Measurements from ENCODE around the gene SRSF3. TPM values are rescaled to one million over a fixed set of nuclear protein-coding genes. Genes with fewer than 3 reads are reported as not detected.
A peak's percentile ranks its signal among the peaks of the same experiment; 100 is the strongest.

Gene SRSF3
- 238 and 255 TPM in 2 replicates for total RNA-seq (2014; rRNA removed; shearing (Covaris generic))

DNA sequence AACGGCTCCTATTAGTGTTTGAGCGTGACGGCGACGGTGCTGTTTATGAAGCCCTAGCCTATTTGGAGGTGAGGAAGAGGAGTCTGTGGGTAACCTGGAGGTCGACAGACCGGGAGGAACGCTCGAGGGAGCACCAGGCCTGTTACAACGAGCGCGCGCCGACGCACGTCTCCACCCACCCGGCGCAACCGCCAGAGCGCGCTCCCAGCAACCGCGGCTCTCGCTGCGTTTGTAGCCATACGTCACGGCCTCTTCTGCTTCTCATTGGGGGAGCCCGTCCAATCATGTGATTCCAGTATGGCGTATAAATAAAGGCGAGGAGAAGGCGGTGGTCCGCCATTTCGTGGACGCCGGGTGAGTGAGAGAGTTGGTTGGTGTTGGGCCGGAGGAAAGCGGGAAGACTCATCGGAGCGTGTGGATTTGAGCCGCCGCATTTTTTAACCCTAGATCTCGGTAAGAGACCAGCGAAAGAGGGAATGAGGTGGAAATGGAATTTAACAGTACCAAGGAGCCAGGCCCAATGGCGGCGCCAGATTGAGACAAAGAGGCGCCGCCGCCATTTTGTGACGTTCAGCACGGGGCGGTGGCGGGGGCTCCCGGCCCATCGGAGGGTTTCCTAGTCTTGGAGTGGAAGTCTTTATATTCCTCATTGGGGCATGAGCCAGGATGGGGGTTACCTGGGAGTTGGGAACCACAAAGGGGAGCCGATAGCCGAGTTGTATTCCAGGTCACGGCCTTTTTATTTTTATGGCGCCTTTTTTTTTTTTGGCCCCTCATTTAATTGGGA lies at the start of gene SRSF3:
TSS of gene SRSF3 (plus strand) at position 334 of the 787 bp plus-strand sequence. CDS start 2,401 bp downstream, outside the sequence.
- peak; percentile 94 for DNase-seq (ENCODE audit: low spot score)

DNA sequence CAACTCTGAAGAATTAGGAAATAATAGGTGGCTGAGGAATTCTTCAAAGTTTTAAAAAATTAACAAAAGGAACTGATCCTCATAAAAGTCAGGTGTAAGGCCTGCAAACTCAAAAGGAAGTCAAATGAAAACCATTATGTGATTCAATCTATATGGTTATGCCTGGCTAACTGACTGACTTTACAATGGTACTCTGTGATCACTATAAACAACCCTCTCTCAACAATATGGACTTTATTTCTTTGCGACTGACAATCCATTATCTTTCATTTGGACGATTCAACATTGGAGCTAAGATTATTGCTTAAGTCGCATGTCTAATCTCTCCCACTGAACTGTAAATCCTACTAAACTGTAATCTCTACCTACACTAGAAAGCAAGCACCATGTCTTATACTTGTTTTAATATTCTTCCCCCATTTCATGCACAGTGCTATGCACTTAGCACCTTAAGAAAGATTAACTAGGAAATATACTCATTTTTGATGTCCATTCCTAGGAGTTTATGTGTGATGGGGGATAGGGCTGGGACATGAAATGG lies 48.3 kb upstream of the SRSF3 start:
- DNase-seq (ENCODE audit: low spot score) = no peak

DNA sequence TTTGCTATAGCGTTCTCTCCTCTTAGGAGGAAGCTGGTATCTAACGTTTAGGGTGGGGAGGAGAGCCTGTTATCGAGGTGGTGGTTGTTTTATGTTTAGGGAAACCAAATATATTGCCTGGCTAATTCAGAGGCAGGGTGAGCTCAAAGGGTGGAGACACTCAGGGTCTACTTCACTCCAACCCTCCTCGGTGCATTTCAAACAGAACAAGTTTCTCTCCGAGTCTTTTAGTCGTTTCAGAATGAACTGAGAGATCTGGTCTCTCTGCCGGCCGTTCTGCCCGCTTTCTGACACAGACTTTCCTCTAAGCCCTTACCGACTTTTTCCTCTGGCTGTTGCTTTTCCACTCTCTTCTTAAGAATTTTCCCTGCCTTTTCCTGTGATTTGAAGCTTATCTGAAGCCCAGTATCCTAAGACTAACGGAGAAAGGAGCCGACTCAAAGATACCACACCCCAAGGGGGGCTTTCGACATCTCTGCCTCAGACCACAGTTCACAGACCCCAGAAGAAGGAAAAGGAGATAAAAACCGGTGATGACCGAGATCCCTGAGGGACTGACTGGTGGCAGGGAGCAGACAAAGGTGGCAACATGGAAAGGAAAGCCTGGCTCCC lies 47.7 kb upstream of the SRSF3 start:
- peak; percentile 11 for DNase-seq (ENCODE audit: low spot score)

DNA sequence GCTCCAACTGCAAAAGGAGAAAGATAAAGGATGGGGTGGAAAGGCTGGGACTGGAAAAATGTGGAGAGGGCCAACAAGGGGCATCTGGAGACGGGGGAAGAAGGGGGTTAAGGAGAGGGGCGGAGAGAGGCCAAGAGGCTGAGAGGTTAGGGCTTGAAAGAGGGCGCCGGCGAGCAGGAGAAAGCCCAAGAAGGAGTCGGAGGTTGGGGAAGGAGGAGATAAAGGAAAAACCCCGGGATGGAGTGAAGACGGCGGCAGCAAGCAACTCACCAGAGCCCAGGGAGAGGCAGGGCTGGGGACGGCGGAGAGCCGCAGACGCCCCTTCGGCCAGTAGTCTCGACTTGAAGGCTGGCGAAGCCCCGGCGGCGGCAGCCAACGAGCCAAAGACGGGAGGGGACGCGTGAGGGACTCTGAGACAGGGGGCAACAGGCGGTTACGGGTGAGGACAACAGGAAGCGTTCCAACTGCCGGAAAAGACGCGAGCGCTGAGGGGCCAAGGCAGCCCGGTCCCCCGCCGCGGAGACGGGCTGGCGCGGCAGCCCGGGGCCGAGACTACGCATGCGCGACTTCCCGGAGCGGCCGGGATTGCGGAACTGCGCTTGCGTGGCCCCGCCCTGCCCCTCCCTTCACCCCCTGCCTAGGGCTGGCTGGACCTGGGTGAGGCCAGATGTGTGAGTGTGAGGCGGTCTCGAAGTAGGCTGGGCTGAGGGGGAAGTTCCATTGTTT lies 47.1 kb upstream of the SRSF3 start, which contains the start of gene STK38:
TSS of gene STK38 (minus strand) at position 560 of the 726 bp plus-strand sequence. CDS start 7,277 bp downstream, outside the sequence.
- peak; percentile 81 for DNase-seq (ENCODE audit: low spot score)

DNA sequence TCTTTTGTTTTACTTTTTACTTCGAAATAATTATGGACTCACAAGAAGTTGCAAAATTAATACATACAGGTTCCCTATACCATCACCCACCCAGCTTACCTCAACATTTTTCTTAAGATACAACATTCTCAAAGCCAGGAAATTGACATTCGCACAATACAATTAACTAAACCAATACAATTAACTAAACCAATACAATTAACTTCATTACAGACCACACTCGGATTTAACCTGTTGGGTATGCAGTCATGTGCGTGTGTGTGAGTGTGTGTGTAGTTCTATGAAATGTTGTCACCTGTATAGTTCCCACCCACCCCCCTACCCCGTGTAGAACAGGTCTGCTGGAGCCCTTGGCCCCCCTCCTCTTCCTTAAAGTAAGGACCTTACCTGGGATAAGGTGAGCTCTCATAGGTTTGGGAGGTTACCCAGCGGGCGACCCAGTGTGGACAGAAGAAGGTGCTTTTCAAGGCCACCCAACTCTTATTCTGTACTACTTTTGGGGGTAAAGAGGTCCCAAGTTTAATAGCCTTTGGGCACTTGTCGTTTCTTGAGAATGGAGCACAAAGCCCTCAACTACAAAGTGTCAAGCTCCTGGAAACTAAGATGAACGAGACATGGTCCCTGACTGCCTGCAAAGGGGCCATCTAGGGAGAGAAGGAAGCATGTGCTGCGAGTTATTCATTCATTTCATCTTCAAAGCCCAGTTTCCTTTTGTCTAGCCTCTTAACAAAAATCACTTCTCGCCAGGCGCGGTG lies 46.3 kb upstream of the SRSF3 start:
- DNase-seq (ENCODE audit: low spot score) = no peak

DNA sequence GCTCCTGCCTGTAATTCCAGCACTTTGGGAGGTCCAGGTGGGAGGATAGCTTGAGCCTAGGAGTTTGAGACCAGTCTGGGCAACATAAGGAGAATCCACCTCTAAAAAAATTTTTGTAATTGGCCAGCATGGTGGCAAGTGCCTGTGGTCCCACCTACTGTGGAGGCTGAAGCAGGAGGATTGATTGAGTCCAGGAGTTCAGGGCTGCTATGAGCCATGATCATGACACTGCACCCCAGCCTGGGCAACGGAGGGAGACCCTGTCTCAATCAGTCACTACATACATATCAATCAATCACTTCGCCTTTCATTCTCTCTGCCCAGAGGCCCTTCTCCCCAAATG lies 45.8 kb upstream of the SRSF3 start:
- DNase-seq (ENCODE audit: low spot score) = no peak

DNA sequence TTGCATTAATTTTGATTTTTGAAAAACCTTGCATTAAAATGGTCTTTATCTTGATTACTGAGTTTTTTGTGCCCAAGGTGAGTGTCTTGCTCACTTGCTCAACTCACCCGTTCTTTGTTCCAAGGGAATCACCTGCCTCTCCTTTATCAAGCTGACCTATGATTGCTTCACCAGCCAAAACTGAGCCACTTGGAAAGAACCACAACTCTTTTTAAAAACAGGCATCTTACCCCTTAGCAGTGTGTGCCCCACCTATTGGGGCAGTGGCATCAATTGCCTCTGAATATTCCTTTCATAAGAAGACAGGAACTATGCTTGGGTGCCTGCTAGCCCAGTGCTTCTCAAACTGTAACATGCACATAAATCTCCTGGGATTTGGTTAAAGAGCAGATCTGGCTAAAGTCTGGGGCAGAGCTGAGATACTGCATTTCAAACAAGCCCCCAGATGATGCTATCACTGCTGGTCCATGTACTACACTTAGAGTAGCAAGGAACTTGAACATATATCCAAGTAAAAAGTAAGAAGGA lies 43.6 kb upstream of the SRSF3 start:
- no peak for DNase-seq (ENCODE audit: low spot score)

DNA sequence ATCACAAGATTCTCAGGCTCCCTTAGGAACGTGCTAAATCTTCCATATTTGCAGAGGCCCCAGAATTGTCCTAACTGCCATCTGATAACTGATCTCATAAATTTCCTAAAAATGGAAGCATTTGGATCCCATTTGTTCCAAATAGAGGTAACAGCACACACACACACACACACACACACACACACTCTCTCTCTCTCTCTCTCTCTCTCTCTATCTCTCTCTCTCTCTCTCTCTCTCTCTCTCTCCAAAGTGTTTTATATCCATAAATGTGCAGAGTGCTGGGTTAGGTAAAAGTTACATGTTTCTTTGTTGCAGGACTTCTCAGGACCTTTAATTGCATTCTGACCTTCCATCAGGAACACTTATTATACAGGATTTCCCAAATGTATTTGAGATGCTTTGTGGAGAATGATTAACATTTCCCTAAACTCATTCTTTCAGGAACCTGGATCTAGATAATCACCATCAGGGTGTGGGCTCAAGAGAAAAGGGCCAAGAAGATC lies 38.4 kb upstream of the SRSF3 start:
- no peak for DNase-seq (ENCODE audit: low spot score)

DNA sequence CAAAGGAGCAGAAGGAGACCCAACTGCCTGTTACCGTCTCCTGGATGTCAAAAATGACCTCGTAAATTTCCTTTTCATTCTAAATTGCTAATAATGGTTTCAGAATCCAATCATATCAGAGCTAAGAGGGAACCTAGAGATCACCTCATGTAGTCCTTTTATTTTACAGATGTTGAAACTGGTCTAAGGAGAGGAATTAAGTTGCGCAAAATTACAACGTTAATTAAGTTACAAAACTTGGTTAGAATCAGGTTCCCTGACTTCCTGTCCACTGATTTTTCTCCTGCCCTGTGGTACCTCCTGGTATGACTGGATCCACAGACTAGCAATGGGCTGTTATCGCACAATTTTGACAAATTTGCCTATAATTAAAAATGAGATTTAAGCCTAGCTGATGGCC lies 37.9 kb upstream of the SRSF3 start:
- no peak for DNase-seq (ENCODE audit: low spot score)

DNA sequence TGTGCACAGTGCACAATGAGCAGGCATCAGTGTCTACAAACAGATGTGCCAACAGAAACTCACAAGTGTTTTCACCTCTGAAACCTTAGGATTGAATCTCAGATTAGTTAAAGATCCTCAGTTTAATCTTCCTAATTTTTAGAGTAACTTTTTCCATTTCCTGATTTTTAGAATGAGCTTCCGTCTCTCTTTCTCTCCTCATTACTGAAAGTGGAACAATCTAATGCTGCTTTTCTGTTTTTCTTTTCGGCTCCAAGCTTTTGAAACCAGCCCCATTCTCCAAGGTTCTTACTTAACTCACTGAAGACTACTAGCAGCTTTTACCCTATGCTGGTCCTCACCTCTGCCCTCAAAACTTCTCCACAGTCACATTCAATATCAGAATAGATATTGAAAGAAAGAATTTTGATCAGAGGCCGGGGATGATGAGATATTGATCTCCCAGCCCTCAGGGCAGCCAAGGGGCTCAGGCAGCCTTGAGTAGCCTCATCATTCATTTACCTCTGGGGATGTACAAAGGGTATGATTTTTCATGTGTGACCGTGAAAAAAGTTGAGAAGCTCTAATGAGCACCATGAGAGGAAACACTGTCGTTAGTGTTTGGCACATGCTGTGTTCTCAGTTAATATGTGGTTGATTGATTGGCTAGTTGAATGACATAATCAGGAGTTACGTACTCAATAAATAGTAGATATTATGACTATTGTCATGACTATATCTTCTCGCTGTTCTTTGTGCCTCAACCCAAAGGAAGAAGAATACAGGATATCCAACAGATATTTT lies 35.0 kb upstream of the SRSF3 start:
- no peak for DNase-seq (ENCODE audit: low spot score)

DNA sequence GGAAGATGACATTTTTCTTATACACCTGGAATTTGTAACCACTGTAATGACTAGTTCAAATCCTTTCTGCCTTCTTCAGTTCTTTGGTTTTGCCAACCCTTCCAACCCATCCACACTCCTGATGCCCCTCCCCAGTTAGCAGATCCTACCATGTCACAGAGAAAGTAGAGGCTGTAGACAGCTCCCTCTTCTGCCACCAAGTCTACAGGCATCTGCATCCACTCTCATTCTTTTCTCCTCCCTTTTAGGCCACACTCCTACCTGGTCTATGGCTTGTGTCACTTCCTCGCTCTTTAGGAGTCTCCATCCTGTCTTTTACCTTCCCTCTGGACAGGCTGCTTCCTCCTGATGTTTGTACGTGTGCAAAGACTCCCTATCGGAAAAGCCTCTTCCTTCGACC lies 33.3 kb upstream of the SRSF3 start:
- DNase-seq (ENCODE audit: low spot score) = no peak

DNA sequence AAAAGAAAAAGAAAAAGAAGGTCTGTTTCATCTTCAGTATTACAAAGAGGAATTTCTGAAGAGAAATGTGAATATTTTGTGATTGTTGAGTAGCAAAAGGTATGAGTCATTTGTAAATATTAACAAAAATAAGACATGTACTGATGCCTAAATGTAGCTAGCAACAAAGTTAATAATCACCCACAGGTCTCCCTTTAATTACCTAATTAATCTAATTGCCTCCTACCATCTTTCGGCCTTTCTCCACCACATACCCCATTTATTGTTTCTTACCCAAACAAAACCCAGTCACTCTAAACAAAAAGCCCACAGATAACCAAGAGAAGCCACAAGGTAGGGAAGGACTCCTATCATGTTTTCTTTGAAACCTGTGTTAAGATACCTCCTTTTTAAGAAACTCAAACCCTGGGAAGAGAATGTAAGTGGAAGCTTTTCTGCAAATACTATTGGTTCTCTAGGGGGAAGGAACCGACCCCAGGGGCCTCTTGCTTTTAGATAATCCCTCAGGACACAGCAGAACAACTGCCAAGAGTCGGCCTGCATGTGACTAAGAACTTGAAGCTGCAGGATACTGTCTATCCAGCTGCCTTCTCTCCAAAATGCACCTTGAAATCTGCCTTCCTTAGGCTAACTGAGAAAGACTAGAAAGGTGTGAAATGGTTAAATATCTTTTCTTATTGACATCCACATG lies 30.8 kb upstream of the SRSF3 start:
- no peak for DNase-seq (ENCODE audit: low spot score)

DNA sequence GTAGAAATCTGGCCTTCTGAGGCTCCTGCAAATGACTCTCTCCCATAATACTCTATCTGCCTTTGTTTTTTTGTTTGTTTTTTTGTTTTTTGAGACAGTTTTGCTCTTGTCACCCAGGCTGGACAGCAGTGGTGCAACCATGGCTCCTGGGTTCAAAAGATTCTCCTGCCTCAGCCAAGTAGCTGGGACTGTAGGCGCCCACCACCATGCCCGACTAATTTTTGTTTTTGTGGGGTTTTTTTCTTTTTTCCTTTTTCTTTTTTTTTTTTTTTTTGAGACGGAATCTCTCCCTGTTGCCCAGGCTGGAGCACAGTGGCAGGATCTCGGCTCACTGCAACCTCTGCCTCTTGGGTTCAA lies 30.3 kb upstream of the SRSF3 start:
- no peak for DNase-seq (ENCODE audit: low spot score)

DNA sequence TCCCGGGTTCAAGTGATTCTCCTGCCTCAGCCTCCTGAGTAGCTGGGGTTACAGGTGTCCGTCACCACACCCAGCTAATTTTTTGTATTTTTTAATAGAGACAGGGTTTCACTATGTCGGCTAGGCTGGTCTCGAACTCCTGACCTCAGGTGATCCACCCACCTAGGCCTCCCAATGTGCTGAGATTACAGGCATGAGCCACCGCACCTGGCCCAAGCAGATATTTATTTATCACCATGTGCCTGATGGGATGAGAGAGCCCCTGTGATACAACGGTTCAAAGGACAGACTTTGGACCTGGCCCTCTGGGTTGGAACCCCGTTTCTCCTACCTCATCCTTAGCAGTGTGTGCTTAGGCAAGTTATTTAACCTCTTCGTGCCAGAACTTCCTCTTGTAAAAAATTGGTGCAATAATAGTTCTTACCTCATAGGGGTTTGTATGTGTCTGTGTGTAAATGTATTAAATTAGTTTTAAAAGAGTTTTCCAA lies 27.7 kb upstream of the SRSF3 start:
- DNase-seq (ENCODE audit: low spot score) = no peak

DNA sequence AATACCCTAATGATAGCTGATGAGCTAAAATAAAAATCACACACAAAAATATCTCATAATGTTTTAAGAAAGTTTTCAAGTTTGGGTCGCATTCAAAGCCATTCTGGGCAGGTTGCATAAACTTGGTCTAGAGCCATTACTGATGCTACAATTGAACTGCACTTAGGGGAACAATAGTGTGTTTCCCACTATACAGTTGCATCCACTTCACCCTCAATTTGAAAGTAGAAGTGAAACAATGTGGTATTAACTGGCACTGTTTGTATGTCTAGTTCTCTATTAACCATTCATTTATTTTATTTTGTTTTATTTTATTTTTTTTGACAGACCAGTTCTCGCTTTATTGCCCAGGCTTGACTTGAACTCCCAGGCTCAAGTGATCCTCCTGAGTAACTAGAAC lies 23.9 kb upstream of the SRSF3 start:
- no peak for DNase-seq (ENCODE audit: low spot score)

DNA sequence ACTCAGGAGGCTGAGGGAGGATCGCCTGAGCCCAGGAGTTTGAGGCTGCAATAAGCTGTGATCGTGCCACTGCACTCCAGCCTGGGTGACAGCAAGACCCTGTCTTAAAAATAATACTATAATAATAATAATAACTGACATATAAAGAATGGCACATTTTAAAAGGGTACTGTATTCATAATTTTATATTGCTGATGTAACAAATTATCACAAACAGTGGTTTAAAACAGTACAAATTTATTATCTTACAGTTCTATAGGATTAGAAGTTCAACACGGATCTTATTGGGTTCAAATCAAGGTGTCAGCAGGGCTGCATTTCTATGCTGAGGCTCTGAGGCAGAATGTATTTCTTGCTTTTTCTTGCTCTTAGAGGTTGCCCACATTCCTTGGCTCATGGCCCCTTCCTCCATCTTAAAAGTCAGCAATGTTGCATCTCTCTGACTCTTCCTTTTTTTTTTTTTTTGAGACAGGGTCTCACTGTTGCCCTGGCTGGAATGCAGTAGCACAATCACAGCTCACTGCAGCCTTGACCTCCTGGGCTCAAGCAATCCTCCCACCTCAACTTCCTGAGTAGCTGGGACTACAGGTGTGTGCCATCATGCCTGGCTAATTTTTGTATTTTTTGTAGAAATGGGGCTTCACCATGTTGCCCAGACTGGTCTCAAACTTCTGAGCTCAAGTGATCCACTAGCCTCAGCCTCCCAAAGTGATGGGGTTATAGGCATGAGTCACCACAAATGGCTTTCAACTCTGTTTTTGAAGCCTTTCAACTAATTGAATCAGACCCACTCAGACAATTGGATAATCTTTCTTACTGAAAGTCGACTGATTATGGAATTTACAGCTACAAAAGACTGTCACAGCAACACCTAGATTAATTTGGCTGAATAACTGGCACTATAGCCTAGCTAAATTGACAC lies 22.8 kb upstream of the SRSF3 start:
- DNase-seq (ENCODE audit: low spot score) = no peak

DNA sequence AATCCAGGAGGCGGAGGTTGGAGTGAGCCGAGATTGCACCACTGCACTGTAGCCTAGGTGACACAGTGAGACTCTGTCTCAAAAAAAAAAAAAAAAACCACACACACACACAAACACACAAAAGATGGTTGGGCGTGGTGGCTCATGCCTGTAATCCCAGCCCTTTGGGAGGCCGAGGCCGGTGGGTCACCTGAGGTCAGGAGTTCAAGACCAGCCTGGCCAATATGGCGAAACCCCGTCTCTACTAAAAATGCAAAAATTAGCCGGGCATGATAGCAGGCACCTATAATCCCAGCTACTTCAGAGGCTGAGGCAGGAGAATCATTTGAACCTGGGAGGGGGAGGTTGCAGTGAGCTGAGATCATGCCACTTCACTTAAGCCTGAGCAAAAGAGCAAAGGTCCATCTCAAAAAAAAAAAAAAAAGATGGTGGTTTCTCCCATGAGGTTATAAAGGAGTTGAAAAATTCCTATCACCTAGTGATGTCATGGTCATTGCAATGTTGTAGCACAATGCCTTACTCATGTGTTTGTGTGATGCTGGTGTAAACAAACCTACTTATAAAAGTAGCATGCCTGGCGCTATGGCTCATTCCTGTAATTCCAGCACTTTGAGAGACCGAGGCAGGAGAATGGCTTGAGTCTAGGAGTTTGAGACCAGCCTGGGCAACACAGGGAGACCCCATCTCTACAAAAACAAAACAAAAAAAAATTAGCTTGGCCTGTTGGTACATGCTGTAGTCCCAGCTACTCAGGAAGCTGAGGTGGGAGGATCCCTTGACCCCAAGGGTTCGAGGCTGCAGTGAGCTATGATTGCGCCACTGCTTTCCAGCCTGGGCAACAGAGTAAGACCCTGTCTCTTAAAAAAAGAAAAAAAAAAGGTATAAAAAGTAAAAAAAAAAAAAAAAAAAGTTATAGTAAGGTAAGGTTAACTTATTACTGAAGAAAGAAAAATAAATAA lies 21.5 kb upstream of the SRSF3 start:
- DNase-seq (ENCODE audit: low spot score) = peak; percentile 72
